Measurements from ENCODE around the gene VIM. TPM values are rescaled to one million over a fixed set of nuclear protein-coding genes. Genes with fewer than 3 reads are reported as not detected.

The VIM gene
- total RNA-seq, 2 donors from 2014 or later = 539 to 1,025 TPM

- H3K4me1 ChIP-seq = no peaks in the 10 kb centered on the region
- 85 to 92% methylated on average over 4 of the region's 4 CpGs for WGBS, 2 donors
- no peak for ATAC-seq
These were observed 12.6 kb downstream of the VIM start for GRCh38 chr10:17240616-17241015.

GRCh38 chr10:17241611-17242333 is 13.7 kb downstream of the VIM start:
- no peak for TF ChIP-seq POLR2A (IDR thresholded peaks at IDR 0.05)
- TF ChIP-seq CTCF (IDR thresholded peaks at IDR 0.05) = no peak
- Histone ChIP-seq H3K4me3 (no peak overlapping the region), H3K4me1 (no peaks in the 10 kb centered on the region), H3K9me3 (no peaks in the 10 kb centered on the region), H3K27me3 (no peaks in the 10 kb centered on the region), H3K36me3 (replicated peaks in 1 of 2; ENCODE audit: insufficient read depth in 1 of 2, low read depth in 2 of 2) (peaks cover 0 to 2% of the 10 kb centered on the region in 2 donors), H3K27ac (no peak overlapping the region)
- ATAC-seq = no peak
- intact Hi-C loops (cut with DNase I) = no loop called here
- 78 to 83% methylated on average over 5 of the region's 5 CpGs for WGBS, 2 donors
- no peak for DNase-seq

More at GRCh38 chr10:17240616-17241015, 12.6 kb downstream of the VIM start:
- H3K27ac ChIP-seq = no peak overlapping the region
- no peaks in the 10 kb centered on the region for H3K9me3 ChIP-seq
- intact Hi-C loops (cut with DNase I) = no loop called here
- no peak for TF ChIP-seq POLR2A (IDR thresholded peaks at IDR 0.05)
- TF ChIP-seq CTCF (IDR thresholded peaks at IDR 0.05) = no peak
- no peak for DNase-seq
- peaks cover 0 to 7% of the 10 kb centered on the region in 2 donors for H3K36me3 ChIP-seq (replicated peaks in 1 of 2; ENCODE audit: insufficient read depth in 1 of 2, low read depth in 2 of 2)
- H3K27me3 ChIP-seq = no peaks in the 10 kb centered on the region
- no peak overlapping the region for H3K4me3 ChIP-seq

GRCh38 chr10:17244700-17245365 is 16.8 kb downstream of the VIM start:
- DNase-seq (no peak), ATAC-seq (no peak)
- H3K9me3 ChIP-seq = peaks cover 0 to 3% (median 0%) of the 10 kb centered on the region in 3 donors
- H3K27ac ChIP-seq = no peak overlapping the region
- H3K4me3 ChIP-seq = no peak overlapping the region
- H3K27me3 ChIP-seq = no peaks in the 10 kb centered on the region
- TF ChIP-seq CTCF (IDR thresholded peaks at IDR 0.05) = no peak
- H3K36me3 ChIP-seq (replicated peaks in 1 of 2; ENCODE audit: insufficient read depth in 1 of 2, low read depth in 2 of 2) = no peaks in the 10 kb centered on the region
- intact Hi-C loops (cut with DNase I) = no loop called here
- H3K4me1 ChIP-seq = no peaks in the 10 kb centered on the region

- no peak for TF ChIP-seq POLR2A (IDR thresholded peaks at IDR 0.05)
- TF ChIP-seq CTCF (IDR thresholded peaks at IDR 0.05) = no peak
- intact Hi-C loops (cut with DNase I) = no loop called here
- WGBS, 2 donors = 86% methylated on average over 1 of the region's 1 CpG
- H3K9me3 ChIP-seq = peaks cover 0 to 3% (median 0%) of the 10 kb centered on the region in 3 donors
- no peak for ATAC-seq
- no peak for DNase-seq
- H3K4me1 ChIP-seq = no peaks in the 10 kb centered on the region
- H3K27me3 ChIP-seq = no peaks in the 10 kb centered on the region
- no peak overlapping the region for H3K27ac ChIP-seq
- no peak overlapping the region for H3K4me3 ChIP-seq
- H3K36me3 ChIP-seq (replicated peaks in 1 of 2; ENCODE audit: insufficient read depth in 1 of 2, low read depth in 2 of 2) = no peaks in the 10 kb centered on the region
These were observed 19.2 kb downstream of the VIM start for GRCh38 chr10:17247210-17247609.
